Chondrocyte (in vitro differentiated cells): ENCODE measurements around the gene SHFL. TPM values are rescaled to one million over a fixed set of nuclear protein-coding genes. Genes with fewer than 3 reads are reported as not detected.

Source experiments
- DNase-seq: peaks from one replicate; pipeline ENCODE4 v3.0.0; 2021; ENCODE audit warnings: mixed read lengths, low spot score
- H3K27ac Mint-ChIP-seq: one replicate; pipeline ENCODE4 v1.8.0; 2021; ENCODE audit warnings: mild to moderate bottlenecking, moderate library complexity, mixed read lengths; ENCODE audit not compliant: unreplicated experiment
- H3K27me3 Mint-ChIP-seq: 2 replicates; pipeline ENCODE4 v1.8.0; 2021; ENCODE audit warnings: low read depth, mixed read lengths
- H3K36me3 Mint-ChIP-seq: 2 replicates; pipeline ENCODE4 v1.8.0; 2021; ENCODE audit warnings: low read depth, mixed read lengths
- H3K4me1 Mint-ChIP-seq: 2 replicates; pipeline ENCODE4 v1.8.0; 2021; ENCODE audit warnings: low read depth, mild to moderate bottlenecking, mixed read lengths
- H3K4me3 Mint-ChIP-seq: one replicate; pipeline ENCODE4 v1.8.0; 2021; ENCODE audit warnings: mild to moderate bottlenecking, moderate library complexity, mixed read lengths; ENCODE audit not compliant: unreplicated experiment
- H3K9me3 Mint-ChIP-seq: 2 replicates; pipeline ENCODE4 v1.8.0; 2021; ENCODE audit warnings: low read depth, mixed read lengths
- CTCF ChIP-seq: fragments of 200-600 bp; sonication (generic); IDR thresholded peaks from 2 replicates; pipeline ENCODE4 v1.5.0; 2021; ENCODE audit warnings: antibody characterized with exemption, mild to moderate bottlenecking, moderate library complexity
- total RNA-seq: library from RNA; stranded (reverse); gene quantifications from 3 replicates; pipeline ENCODE4 v1.2.1, GENCODE V29; 2021

The SHFL gene
- total RNA-seq, 1 donor from 2014 or later: 19.9 TPM

GRCh38 chr19:10106100-10106936 is 20.2 kb downstream of the SHFL start, which contains the start of gene PPAN:
PPAN (plus strand) TSS chr19:10106362; CDS start chr19:10106395, 33 bp downstream.
- no peak for DNase-seq
- no peaks in the 10 kb centered on the region for H3K9me3 Mint-ChIP-seq
- H3K27ac Mint-ChIP-seq: peak within 1 kb of the TSS; percentile 94
- peak within 1 kb of the TSS; percentile 85 for H3K4me3 Mint-ChIP-seq
- peaks cover 11% of the 10 kb centered on the region for H3K36me3 Mint-ChIP-seq
- TF ChIP-seq CTCF: no peak
- no peaks in the 10 kb centered on the region for H3K27me3 Mint-ChIP-seq
- H3K4me1 Mint-ChIP-seq: peaks cover 10% of the 10 kb centered on the region

- no peaks in the 10 kb centered on the region for H3K27me3 Mint-ChIP-seq
- H3K4me1 Mint-ChIP-seq: peaks cover 16% of the 10 kb centered on the region
- H3K4me3 Mint-ChIP-seq: peak overlapping the region; percentile 85
- H3K36me3 Mint-ChIP-seq: peaks cover 11% of the 10 kb centered on the region
- peak overlapping the region; percentile 62 for H3K27ac Mint-ChIP-seq
- no peak for DNase-seq
- TF ChIP-seq CTCF: no peak
- no peaks in the 10 kb centered on the region for H3K9me3 Mint-ChIP-seq
Observed at GRCh38 chr19:10107254-10107653, 21.1 kb downstream of the SHFL start.

GRCh38 chr19:10107817-10108367 is 21.8 kb downstream of the SHFL start:
- H3K27me3 Mint-ChIP-seq: no peaks in the 10 kb centered on the region
- DNase-seq: no peak
- H3K36me3 Mint-ChIP-seq: peaks cover 11% of the 10 kb centered on the region
- H3K9me3 Mint-ChIP-seq: no peaks in the 10 kb centered on the region
- peak overlapping the region; percentile 85 for H3K4me3 Mint-ChIP-seq
- peaks cover 20% of the 10 kb centered on the region for H3K4me1 Mint-ChIP-seq
- peak overlapping the region; percentile 5 for H3K27ac Mint-ChIP-seq
- no peak for TF ChIP-seq CTCF

GRCh38 chr19:10109528-10109927 is 23.4 kb downstream of the SHFL start:
- Mint-ChIP-seq H3K27ac (no peak overlapping the region), H3K4me3 (no peak overlapping the region)
- no peak for DNase-seq

More at GRCh38 chr19:10109528-10109927, 23.4 kb downstream of the SHFL start:
- Mint-ChIP-seq H3K36me3 (peaks cover 11% of the 10 kb centered on the region), H3K4me1 (peaks cover 20% of the 10 kb centered on the region), H3K27me3 (no peaks in the 10 kb centered on the region), H3K9me3 (no peaks in the 10 kb centered on the region)
- no peak for TF ChIP-seq CTCF
